22Rv1 (cell line): ENCODE measurements around the gene PSTPIP2.

ENCODE experiments used
- ZFX ChIP-seq: fragments of 450-650 bp; IDR thresholded peaks from 2 replicates; pipeline ENCODE4 v1.6.1; 2017; ENCODE audit warnings: antibody characterized with exemption, borderline replicate concordance
- TF ChIP-seq, protein P1 (sequence below): fragments of 450-650 bp; IDR thresholded peaks from 2 replicates; pipeline ENCODE4 v1.5.1; 2017; ENCODE audit warnings: mild to moderate bottlenecking

DNA sequence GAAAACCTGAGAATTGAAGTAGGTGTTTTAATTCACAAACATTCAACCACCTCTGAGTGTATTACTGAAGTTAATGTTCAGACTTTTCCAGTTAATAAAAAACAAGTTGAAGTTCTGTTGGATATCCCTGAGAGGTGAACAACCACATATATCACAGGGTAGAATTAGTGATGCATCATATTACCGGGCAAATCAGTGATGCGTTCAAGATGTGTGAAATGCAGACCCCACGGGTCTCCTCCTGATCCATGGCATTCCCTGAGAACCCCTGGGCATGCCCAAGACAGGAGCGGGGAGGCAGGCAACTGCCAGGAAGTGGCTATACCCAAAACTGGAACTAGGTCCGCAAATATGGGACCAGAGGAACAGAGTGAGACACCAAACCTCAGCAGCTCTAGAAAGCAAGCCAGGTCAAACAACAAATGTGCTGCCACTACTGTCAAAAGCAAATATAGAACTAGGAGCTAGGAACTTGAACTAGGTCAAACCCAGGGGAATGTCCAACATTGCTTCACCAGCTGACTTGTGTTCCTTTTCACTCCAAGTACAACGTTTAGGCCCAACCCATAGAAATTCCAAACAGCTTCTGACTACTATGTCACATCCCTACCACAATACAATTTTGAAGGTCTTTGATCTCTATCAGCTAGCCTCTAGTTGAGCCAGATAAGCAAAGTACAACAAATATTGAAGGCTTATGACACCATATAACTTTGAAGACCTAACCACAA, 20.2 kb downstream of the PSTPIP2 start:
- TF ChIP-seq, protein P1, sequence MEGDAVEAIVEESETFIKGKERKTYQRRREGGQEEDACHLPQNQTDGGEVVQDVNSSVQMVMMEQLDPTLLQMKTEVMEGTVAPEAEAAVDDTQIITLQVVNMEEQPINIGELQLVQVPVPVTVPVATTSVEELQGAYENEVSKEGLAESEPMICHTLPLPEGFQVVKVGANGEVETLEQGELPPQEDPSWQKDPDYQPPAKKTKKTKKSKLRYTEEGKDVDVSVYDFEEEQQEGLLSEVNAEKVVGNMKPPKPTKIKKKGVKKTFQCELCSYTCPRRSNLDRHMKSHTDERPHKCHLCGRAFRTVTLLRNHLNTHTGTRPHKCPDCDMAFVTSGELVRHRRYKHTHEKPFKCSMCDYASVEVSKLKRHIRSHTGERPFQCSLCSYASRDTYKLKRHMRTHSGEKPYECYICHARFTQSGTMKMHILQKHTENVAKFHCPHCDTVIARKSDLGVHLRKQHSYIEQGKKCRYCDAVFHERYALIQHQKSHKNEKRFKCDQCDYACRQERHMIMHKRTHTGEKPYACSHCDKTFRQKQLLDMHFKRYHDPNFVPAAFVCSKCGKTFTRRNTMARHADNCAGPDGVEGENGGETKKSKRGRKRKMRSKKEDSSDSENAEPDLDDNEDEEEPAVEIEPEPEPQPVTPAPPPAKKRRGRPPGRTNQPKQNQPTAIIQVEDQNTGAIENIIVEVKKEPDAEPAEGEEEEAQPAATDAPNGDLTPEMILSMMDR = no peak
- no peak for TF ChIP-seq ZFX
